Stimulated activated CD4-positive, alpha-beta T cell treated with anti-CD3 and anti-CD28 coated beads, Interleukin-1b, Interleukin-23, amount 100 ng/mL, for 1 hour (primary cell): ENCODE data around the gene PSMC5.
A peak's percentile ranks its signal among the peaks of the same experiment; 100 is the strongest.

Experiments used
- DNase-seq, 2 donors: peaks; one replicate each; pipeline ENCODE4 v3.0.0-alpha.2; 2020; ENCODE audit warnings: low read depth in 2 of 2

PSMC5 gene

GRCh38 chr17:63820963-63821561, 6.2 kb upstream of the PSMC5 start:
- no peak for DNase-seq

GRCh38 chr17:63821804-63822203, 5.4 kb upstream of the PSMC5 start:
- DNase-seq: no peak

- DNase-seq: no peak
These were observed 4.7 kb upstream of the PSMC5 start for GRCh38 chr17:63822537-63822936.

GRCh38 chr17:63823659-63824331, 3.4 kb upstream of the PSMC5 start:
- DNase-seq: no peak

GRCh38 chr17:63824362-63824761, 2.9 kb upstream of the PSMC5 start:
- DNase-seq: no peak

GRCh38 chr17:63826468-63827001, 696 bp upstream of the PSMC5 start:
- no peak for DNase-seq

- no peak for DNase-seq
These were observed 580 bp downstream of the PSMC5 start for GRCh38 chr17:63827801-63828221.

- DNase-seq: no peak
These were observed 1.7 kb downstream of the PSMC5 start for GRCh38 chr17:63828936-63829335.

- no peak for DNase-seq
These were observed 3.0 kb downstream of the PSMC5 start for GRCh38 chr17:63830278-63830677.

- DNase-seq: no peak
These were observed 3.8 kb downstream of the PSMC5 start for GRCh38 chr17:63830904-63831491.

GRCh38 chr17:63831505-63831904, 4.3 kb downstream of the PSMC5 start:
- DNase-seq: no peak

- DNase-seq: no peak
These were observed 4.8 kb downstream of the PSMC5 start for GRCh38 chr17:63832014-63832413.

GRCh38 chr17:63832455-63832854, 5.2 kb downstream of the PSMC5 start:
- no peak for DNase-seq

GRCh38 chr17:63833026-63833740, 6.0 kb downstream of the PSMC5 start:
- DNase-seq: no peak

GRCh38 chr17:63833741-63834373, 6.6 kb downstream of the PSMC5 start:
- DNase-seq: no peak

- DNase-seq: peak in 1 of 2 donors; percentile 37
These were observed 7.4 kb downstream of the PSMC5 start for GRCh38 chr17:63834431-63835166.

GRCh38 chr17:63835167-63835720, 8.0 kb downstream of the PSMC5 start:
- DNase-seq: no peak

- DNase-seq: no peak
These were observed 9.6 kb downstream of the PSMC5 start for GRCh38 chr17:63836811-63837210.

- DNase-seq: no peak
These were observed 10.2 kb downstream of the PSMC5 start for GRCh38 chr17:63837480-63837879.

GRCh38 chr17:63837962-63838600, 10.8 kb downstream of the PSMC5 start:
- no peak for DNase-seq
